ENCODE results near the gene PER1.

DNA sequence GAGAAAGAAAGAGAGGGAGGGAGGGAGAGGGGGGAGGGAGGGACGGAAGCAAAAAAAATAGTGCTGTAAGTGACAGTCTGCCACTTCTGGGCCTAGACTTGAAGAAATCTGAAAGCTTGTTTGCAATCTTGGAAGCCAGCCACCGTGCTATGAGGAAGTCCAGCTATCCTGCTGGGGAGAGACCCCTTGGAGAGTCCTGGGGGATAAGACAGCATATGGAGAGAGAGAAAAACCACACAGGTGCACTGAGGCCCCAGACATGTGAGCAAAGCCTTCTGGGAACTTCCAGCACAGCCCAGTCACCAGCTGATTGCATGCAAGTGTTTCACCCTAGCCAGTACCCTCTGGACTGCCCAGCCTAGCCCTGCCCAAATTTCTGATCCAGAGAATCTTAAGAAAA lies 52.1 kb downstream of the PER1 start:
- TF ChIP-seq POLR2A (IDR thresholded peaks at IDR 0.05): no peak
- TF ChIP-seq, protein P1, sequence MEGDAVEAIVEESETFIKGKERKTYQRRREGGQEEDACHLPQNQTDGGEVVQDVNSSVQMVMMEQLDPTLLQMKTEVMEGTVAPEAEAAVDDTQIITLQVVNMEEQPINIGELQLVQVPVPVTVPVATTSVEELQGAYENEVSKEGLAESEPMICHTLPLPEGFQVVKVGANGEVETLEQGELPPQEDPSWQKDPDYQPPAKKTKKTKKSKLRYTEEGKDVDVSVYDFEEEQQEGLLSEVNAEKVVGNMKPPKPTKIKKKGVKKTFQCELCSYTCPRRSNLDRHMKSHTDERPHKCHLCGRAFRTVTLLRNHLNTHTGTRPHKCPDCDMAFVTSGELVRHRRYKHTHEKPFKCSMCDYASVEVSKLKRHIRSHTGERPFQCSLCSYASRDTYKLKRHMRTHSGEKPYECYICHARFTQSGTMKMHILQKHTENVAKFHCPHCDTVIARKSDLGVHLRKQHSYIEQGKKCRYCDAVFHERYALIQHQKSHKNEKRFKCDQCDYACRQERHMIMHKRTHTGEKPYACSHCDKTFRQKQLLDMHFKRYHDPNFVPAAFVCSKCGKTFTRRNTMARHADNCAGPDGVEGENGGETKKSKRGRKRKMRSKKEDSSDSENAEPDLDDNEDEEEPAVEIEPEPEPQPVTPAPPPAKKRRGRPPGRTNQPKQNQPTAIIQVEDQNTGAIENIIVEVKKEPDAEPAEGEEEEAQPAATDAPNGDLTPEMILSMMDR (IDR thresholded peaks at IDR 0.05): no peak
